ENCODE results near the gene DCST2. TPM values are rescaled to one million over a fixed set of nuclear protein-coding genes. Genes with fewer than 3 reads are reported as not detected.

Gene DCST2
- total and polyA plus RNA-seq, 2 of the 8 experiments (the other 6 are each of a cell fraction or from before 2014, with no cell fraction given): 0.43 to 2.1 TPM

GRCh38 chr1:155017946-155018316, 15.7 kb downstream of the DCST2 start:
- no peak overlapping the region for H3K27ac ChIP-seq (ENCODE audit: low read depth, low read length)

More at GRCh38 chr1:155017946-155018316, 15.7 kb downstream of the DCST2 start:
- no peak overlapping the region for H3K23ac ChIP-seq (ENCODE audit: insufficient read length)
- no peak overlapping the region for H3K9ac ChIP-seq (replicated peaks in 1 of 4; ENCODE audit: extremely low read depth in 1 of 4, low read depth in 3 of 4, low read length in 3 of 4)
- peak overlapping the region; percentile 3; the same call in 1 of the 2 replicates for H3K18ac ChIP-seq (ENCODE audit: extremely low read depth, low read length)
- H4K8ac ChIP-seq (ENCODE audit: extremely low read depth, insufficient read depth, low read length): 0 out of 2 replicates have a peak overlapping the region, but pooled peaks have one; percentile 45
- FAIRE-seq (no peak), DNase-seq (ENCODE audit: low read depth in 1 of 2, low spot score in 2 of 2) (peak in 1 of 2 experiments; percentile 56)
- no peaks in the 10 kb centered on the region for H3K9me3 ChIP-seq (ENCODE audit: insufficient read depth in 2 of 2, low read depth in 1 of 2, low read length in 1 of 2)
- no peak for TF ChIP-seq CBX5 (IDR thresholded peaks at IDR 0.05; ENCODE audit: low read depth, low read length)
- TF ChIP-seq SIX5 (IDR thresholded peaks at IDR 0.05; ENCODE audit: low read depth, low read length): no peak
- no peak for TF ChIP-seq ASH2L (IDR thresholded peaks at IDR 0.05; ENCODE audit: low read length)
- no peak overlapping the region for H2BK5ac ChIP-seq (ENCODE audit: low read depth, low read length)
- peaks cover 1% of the 10 kb centered on the region; the same call in 1 of the 2 replicates for H3K79me1 ChIP-seq (ENCODE audit: low read depth, low read length)
- H3K4me3 ChIP-seq (ENCODE audit: extremely low read depth in 1 of 4, insufficient read depth in 2 of 4, low read depth in 3 of 4, low read length in 4 of 4): peak overlapping the region in 3 of 4 experiments; percentile 36 to 60 (median 42); a peak in 4 of 8 replicates
- peaks cover 0 to 2% (median 0%) of the 10 kb centered on the region in 4 experiments; a peak in 1 of 7 replicates for H3K27me3 ChIP-seq (replicated peaks in 1 of 4; ENCODE audit: control insufficient read depth in 3 of 4, extremely low read depth in 1 of 4, insufficient read depth in 3 of 4, low read length in 3 of 4)
- H3K4ac ChIP-seq (replicated peaks; ENCODE audit: insufficient read length, low read depth, low read length): no peak overlapping the region
- 37% methylated on average over 3 of the region's 6 CpGs; no CpG with 5 or more reads in 1 of the 2 experiments for WGBS, 2 experiments (ENCODE audit: extremely low coverage in 1 of 2, insufficient coverage in 1 of 2, insufficient read length in 1 of 2, insufficient replicate concordance in 2 of 2, low coverage in 1 of 2, low lambda C conversion rate in 2 of 2, missing lambda C conversion rate in 1 of 2)
- peak overlapping the region; percentile 4 to 59; a peak in 3 of 4 replicates for H3K4me2 ChIP-seq (ENCODE audit: insufficient read depth in 1 of 2, low read depth in 2 of 2, low read length in 2 of 2)
- H2BK120ac ChIP-seq (replicated peaks; ENCODE audit: low read depth, low read length): no peak overlapping the region
- H4K91ac ChIP-seq (replicated peaks; ENCODE audit: insufficient read length, low read length): no peak overlapping the region
- H3K23me2 ChIP-seq (ENCODE audit: low read depth, low read length): no peaks in the 10 kb centered on the region
- H3K36me3 ChIP-seq (ENCODE audit: control insufficient read depth in 2 of 4, insufficient read depth in 4 of 4, low read length in 3 of 4): peaks cover 0 to 29% (median 13%) of the 10 kb centered on the region in 4 experiments; a peak in 4 of 8 replicates
- peaks cover 2 to 16% (median 10%) of the 10 kb centered on the region in 4 experiments; a peak in 6 of 7 replicates for H3K4me1 ChIP-seq (replicated peaks in 1 of 4; ENCODE audit: control insufficient read depth in 3 of 4, insufficient read depth in 4 of 4, low read length in 3 of 4)
- no peaks in the 10 kb centered on the region for H4K20me1 ChIP-seq (replicated peaks in 1 of 2; ENCODE audit: control insufficient read depth in 1 of 2, insufficient read depth in 2 of 2, low read length in 2 of 2)
- no peak overlapping the region for H2BK15ac ChIP-seq (ENCODE audit: low read length)
- H2BK20ac ChIP-seq (ENCODE audit: low read length): no peak overlapping the region
- ChIA-PET CTCF (ENCODE audit: partially characterized antibody) (interaction anchor here (0.6 to 18.6 kb wide), 18 partner anchors 8 to 211 kb away, joined by 3 to 354 read pairs (median 4); partner anchors contain the start of genes ADAM15, DCST1, DCST2 and EFNA4), POLR2A (ENCODE audit: partially characterized antibody) (interaction anchor here (0.6 to 14.8 kb wide), 10 partner anchors 13 to 82 kb away, joined by 4 to 128 read pairs (median 10); partner anchors contain the start of genes ADAM15, CKS1B, DCST1 and DCST2)
- no peak overlapping the region for H3K56ac ChIP-seq (replicated peaks; ENCODE audit: insufficient read length, low read depth, low read length)
- H3K14ac ChIP-seq (ENCODE audit: insufficient read length): no peak overlapping the region
- H2BK12ac ChIP-seq (ENCODE audit: low read depth, low read length): no peak overlapping the region
- no peak overlapping the region for H2AFZ ChIP-seq (ENCODE audit: low read length)
- no peak overlapping the region for H2AK5ac ChIP-seq (ENCODE audit: low read depth, low read length)
- H3K79me2 ChIP-seq (ENCODE audit: control insufficient read depth in 1 of 2, insufficient read depth in 2 of 2, low read length in 2 of 2): peaks cover 0 to 5% of the 10 kb centered on the region in 2 experiments; a peak in 2 of 4 replicates
- no peak overlapping the region for H4K5ac ChIP-seq (ENCODE audit: insufficient read length, low read depth, low read length)

Measured in H1 (cell line).